Measurements from ENCODE around the gene FAM107B. TPM values are rescaled to one million over a fixed set of nuclear protein-coding genes. Genes with fewer than 3 reads are reported as not detected.

The FAM107B gene
- total and polyA plus RNA-seq, 2 of the 13 experiments (the other 11 are each of a cell fraction or from before 2014, with no cell fraction given) = 15.7 to 24.8 TPM

- H3K27ac ChIP-seq (ENCODE audit: extremely low read length, insufficient read depth, low read length) = no peak overlapping the region
- no peak overlapping the region for H2AFZ ChIP-seq (ENCODE audit: low read length)
- no peaks in the 10 kb centered on the region; the same call in 1 of the 2 replicates for H4K20me1 ChIP-seq (ENCODE audit: insufficient read depth, low read length)
- peaks cover 16% of the 10 kb centered on the region for H3K79me2 ChIP-seq (ENCODE audit: insufficient read depth, low read length)
- H3K9me3 ChIP-seq (ENCODE audit: low read length) = no peaks in the 10 kb centered on the region
- in situ Hi-C loops (cut with HindIII; ENCODE audit: extremely low pct_ligation_motif_present, low pct_unique_long_range_greater_than_20kb) = no loop called here
- H3K4me3 ChIP-seq (replicated peaks in 1 of 3; ENCODE audit: insufficient read depth in 1 of 3, low read depth in 2 of 3, low read length in 3 of 3) = no peak overlapping the region
- ATAC-seq = no peak; the same call in 2 of the 3 replicates
- no peaks in the 10 kb centered on the region for H3K27me3 ChIP-seq (ENCODE audit: control insufficient read depth in 1 of 2, insufficient read depth in 2 of 2, low read length in 2 of 2)
- peaks cover 46% of the 10 kb centered on the region for H3K4me1 ChIP-seq (ENCODE audit: insufficient read depth, low read length)
- TF ChIP-seq HNF1A (IDR thresholded peaks at IDR 0.05; ENCODE audit: low read depth) = no peak
- no peak for TF ChIP-seq HNF1A (CRISPR knock-in tag; IDR thresholded peaks at IDR 0.05; ENCODE audit: borderline replicate concordance)
- TF ChIP-seq SMC3 (IDR thresholded peaks at IDR 0.05; ENCODE audit: low read length) = peak; percentile 41
- TF ChIP-seq SRSF1 (optimal IDR thresholded peaks at IDR 0.05; ENCODE audit: low read depth, low read length) = no peak
- no peak for TF ChIP-seq ZNF382 (CRISPR knock-in tag; IDR thresholded peaks at IDR 0.05; ENCODE audit: borderline replicate concordance)
- 96% methylated on average over 9 of the region's 9 CpGs for WGBS (ENCODE audit: low lambda C conversion rate)
- ChIA-PET POLR2A (no interaction called here), CTCF (ENCODE audit: low intra/inter-chr PET ratio, low total read pairs) (no interaction called here)
- H3K9ac ChIP-seq (ENCODE audit: insufficient read depth, low read depth, low read length) = no peak overlapping the region
- no peak for FAIRE-seq
- intact Hi-C loops (cut with micrococcal nuclease; ENCODE audit: unreplicated experiment) = no loop called here
- DNase-seq (ENCODE audit: low spot score) = no peak
- H3K4me2 ChIP-seq (ENCODE audit: low read depth, low read length) = no peak overlapping the region
- no TSS peak for BruUV-seq (replicated peaks)
- H3K36me3 ChIP-seq (replicated peaks in 1 of 2; ENCODE audit: control insufficient read depth in 1 of 2, insufficient read depth in 2 of 2, low read length in 2 of 2) = 0 out of 5 replicates have a peak, but pooled peaks cover 0 to 2% of the 10 kb centered on the region in 2 experiments
Measured at GRCh38 chr10:14547816-14548215, 226.9 kb downstream of the FAM107B start.
